ENCODE data around the gene CAMK2A. TPM values are rescaled to one million over a fixed set of nuclear protein-coding genes. Genes with fewer than 3 reads are reported as not detected.

The CAMK2A gene
- total RNA-seq, 1 donor from 2014 or later, result not detected

DNA sequence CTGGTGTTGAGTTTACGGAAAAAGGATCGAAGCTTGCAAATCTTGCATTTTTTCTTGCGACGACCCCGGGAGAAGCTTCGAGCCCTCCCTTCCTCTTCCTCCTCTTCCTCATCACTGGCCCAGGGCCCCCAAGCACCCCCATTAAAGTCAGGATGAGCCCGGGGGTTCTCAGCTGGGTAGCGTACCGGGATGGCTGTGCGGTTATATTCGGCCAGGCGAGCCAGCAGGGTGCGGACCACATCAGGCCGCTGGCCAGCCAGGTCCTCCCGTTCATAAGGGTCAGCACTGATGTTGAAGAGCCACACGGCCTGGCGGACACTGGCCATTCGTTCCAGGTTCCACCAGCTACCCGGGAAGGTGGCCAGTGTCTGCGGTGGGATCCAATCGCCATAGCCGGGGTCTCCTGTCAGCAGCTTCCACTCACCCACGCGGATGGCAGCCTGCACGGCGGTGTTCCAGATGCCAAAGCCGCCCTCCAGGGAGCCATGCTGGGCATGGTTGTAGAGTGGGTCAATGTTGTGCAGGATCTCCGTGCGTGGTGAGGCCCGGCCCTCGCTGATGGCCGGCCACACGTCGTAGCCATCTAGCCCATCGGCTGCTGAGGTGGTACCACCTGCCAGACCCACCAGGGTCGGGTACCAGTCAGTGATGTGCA lies 7.8 kb upstream of the CAMK2A start:
- TF ChIP-seq, protein P1, sequence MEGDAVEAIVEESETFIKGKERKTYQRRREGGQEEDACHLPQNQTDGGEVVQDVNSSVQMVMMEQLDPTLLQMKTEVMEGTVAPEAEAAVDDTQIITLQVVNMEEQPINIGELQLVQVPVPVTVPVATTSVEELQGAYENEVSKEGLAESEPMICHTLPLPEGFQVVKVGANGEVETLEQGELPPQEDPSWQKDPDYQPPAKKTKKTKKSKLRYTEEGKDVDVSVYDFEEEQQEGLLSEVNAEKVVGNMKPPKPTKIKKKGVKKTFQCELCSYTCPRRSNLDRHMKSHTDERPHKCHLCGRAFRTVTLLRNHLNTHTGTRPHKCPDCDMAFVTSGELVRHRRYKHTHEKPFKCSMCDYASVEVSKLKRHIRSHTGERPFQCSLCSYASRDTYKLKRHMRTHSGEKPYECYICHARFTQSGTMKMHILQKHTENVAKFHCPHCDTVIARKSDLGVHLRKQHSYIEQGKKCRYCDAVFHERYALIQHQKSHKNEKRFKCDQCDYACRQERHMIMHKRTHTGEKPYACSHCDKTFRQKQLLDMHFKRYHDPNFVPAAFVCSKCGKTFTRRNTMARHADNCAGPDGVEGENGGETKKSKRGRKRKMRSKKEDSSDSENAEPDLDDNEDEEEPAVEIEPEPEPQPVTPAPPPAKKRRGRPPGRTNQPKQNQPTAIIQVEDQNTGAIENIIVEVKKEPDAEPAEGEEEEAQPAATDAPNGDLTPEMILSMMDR (conservative IDR thresholded peaks at IDR 0.05; ENCODE audit: low read depth, low read length), result no peak
- DNase-seq (ENCODE audit: low read depth), result no peak
- no peak overlapping the region for H3K4me3 ChIP-seq (ENCODE audit: low read depth, low read length)

DNA sequence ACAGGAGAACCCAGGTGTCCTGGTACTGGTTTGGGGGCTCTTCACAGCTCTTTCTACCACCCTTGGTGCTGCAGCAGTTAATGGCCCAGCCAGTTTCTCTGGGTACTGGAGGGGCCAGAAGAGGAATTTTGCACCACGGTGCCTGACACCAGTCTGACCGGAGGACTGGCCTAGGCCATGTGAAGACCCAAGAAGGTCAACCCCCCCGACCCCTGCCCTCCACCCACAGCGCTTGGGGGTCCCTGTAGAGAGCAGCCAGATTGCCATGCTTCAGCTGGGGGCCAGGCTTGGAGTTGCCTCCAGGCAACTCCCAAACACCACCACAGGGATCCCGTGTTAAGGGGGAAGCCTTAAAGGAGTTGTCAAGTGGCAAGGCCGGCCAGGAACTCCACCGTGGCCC lies 6.9 kb upstream of the CAMK2A start:
- TF ChIP-seq, protein P1 (conservative IDR thresholded peaks at IDR 0.05; ENCODE audit: low read depth, low read length), result no peak
- H3K4me3 ChIP-seq (ENCODE audit: low read depth, low read length), result no peak overlapping the region
- DNase-seq (ENCODE audit: low read depth), result no peak

DNA sequence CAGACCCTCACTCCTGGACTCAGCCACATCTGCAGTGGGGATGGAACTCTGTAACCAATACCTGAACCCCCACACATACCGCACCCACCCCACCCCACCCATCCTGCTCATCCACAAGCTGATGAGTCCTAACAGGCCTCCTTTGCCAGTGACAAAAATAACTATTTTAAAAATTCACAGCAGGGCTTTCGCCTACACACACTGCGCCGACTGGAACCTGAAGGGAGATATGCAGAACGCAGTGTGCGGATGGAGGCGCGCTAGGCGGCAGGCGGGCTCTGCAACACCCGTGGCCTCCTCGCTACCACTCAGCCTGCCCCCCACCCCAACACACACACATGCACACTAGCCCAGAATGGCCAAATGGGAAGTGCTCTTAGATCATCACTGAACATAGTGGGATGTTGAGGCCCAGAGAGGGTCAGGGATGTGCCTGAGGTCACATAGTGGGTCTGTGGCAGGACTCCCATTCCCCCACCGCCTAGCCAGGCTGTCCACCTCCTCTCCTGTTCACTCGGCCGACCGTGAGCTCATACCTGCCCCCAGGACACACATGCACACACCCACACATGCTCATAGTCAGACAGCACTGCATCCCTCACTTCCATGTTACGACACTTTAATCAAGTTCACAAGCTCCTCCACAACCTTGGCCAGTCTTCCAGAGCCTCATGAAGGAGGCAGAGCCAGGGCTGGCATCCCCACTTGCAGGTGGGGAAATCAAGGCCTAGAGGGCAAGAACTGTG lies 6.3 kb upstream of the CAMK2A start:
- H3K4me3 ChIP-seq (ENCODE audit: low read depth, low read length), result no peak overlapping the region
- DNase-seq (ENCODE audit: low read depth), result no peak
- TF ChIP-seq, protein P1 (conservative IDR thresholded peaks at IDR 0.05; ENCODE audit: low read depth, low read length), result no peak

DNA sequence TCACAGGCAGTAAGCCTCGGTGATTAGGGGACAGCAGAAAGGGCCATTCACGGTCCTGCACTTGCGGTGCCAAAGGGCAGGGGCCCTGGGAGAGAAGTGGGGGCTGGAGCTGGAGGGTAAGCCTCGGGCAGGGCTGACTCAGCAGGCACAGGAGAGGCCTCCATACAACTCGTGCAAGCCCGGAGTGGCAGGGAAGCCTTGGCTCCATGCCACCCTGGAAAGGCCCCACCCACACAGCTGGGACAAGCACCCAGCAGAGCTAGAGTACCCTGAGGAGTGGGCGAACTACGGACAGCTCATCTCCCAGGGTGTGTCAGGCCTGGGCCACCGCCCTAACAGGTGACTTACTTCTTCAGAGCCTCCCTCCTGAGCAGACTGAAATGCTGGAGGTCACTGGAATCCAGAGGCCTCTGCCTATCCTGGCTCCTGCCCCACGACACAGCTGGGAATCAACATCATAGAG lies 5.6 kb upstream of the CAMK2A start:
- TF ChIP-seq, protein P1 (conservative IDR thresholded peaks at IDR 0.05; ENCODE audit: low read depth, low read length), result no peak
- no peak for DNase-seq (ENCODE audit: low read depth)
- H3K4me3 ChIP-seq (ENCODE audit: low read depth, low read length), result no peak overlapping the region

DNA sequence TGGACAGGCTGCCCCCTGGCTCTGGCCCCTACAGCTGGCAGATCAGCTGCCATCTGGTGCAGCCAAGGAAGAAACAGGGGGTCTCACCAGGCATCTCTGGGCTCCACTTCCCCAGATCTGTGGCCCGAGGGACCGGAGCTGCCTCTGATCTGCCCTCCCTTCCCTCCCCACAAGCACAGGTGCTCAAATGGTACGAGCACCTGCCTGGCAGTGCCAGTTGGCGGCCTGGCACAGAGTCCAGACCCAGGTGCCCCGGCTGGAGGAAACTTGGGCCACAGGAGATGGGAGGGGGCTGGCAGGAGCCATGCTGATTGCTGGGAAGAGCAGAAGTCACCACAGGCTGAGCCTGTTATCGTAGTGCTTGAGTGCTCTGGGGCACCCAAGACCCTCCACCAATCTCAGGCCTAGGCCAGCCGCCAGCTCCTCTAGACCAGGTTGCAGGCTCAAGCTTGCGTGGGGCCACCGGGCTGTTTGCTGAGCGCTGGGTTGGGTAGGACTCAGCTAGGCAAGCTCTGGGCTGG lies 5.0 kb upstream of the CAMK2A start:
- DNase-seq (ENCODE audit: low read depth), result no peak
- TF ChIP-seq, protein P1 (conservative IDR thresholded peaks at IDR 0.05; ENCODE audit: low read depth, low read length), result no peak
- H3K4me3 ChIP-seq (ENCODE audit: low read depth, low read length), result no peak overlapping the region

DNA sequence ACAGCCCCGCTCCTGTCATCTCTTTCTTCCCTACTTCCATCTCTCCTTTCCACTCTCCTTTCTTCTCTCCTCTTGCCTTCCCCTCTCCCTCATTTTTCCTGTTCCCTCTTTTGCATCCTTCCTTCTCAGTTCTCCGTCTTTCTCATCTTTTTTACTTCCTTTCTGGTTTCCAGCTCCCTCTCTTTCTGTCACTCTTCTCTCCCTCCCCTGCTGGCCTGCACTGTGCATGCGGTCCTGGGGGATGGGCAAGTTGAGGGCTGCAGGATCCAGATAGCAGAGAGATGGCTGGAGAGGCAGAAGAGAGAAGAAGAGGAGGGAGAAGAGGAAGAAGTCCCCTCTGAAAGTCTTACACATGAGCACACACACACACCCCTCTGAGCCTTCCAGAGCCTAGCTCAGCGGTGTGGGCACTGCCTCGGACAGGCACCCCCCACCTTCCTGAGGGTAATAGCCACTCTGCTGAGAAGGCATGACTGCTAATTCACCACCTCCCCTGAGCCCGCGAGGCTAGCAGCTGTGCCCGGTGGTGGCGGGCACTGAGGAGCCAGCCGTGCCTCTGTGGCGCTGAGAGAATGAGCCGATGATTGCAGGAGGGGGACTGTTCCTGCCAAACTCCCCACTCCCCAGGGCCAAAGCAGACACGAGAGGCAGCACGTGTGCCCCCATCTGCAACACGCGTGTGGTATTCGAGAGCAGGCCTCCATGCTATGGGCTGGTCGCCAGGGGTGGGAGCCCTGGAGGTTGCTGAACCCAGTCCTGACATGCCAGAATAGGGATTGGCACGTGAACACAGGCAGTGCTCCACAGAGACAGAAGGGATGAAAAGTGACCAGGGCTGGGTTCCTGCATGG lies 3.7 kb upstream of the CAMK2A start:
- no peak for DNase-seq (ENCODE audit: low read depth)
- TF ChIP-seq, protein P1 (conservative IDR thresholded peaks at IDR 0.05; ENCODE audit: low read depth, low read length), result no peak
- no peak overlapping the region for H3K4me3 ChIP-seq (ENCODE audit: low read depth, low read length)

All from epithelial cell of proximal tubule (primary cell).